WTC11 (cell line): ENCODE measurements around the gene TAF1D. TPM values are rescaled to one million over a fixed set of nuclear protein-coding genes. Genes with fewer than 3 reads are reported as not detected.
A peak's percentile ranks its signal among the peaks of the same experiment; 100 is the strongest.

Experiments used
- ATAC-seq: fragments of 200-7000 bp; cut with Tn5 transposase; 2 replicates; pipeline ENCODE4 v1.10.0; 2021; ENCODE audit warnings: mild to moderate bottlenecking, moderate library complexity
- CTCF ChIA-PET: fragments of 300-600 bp; sonication (Branson Sonifier 250); formaldehyde crosslinking; loops from one replicate; lab custom pipeline; 2021; ENCODE audit warnings: antibody characterized with exemption; lab: Charles Lee
- POLR2A ChIA-PET: fragments of 350-600 bp; sonication (Branson Sonifier 250); formaldehyde crosslinking; loops from one replicate; lab custom pipeline; 2021; ENCODE audit warnings: antibody characterized with exemption; lab: Charles Lee
- DNase-seq: peaks from one replicate; pipeline ENCODE4 v3.0.0; 2021; ENCODE audit warnings: low spot score
- H3K27ac Mint-ChIP-seq: 2 replicates; pipeline ENCODE4 v1.8.0; 2021; ENCODE audit warnings: mixed read lengths
- H3K27me3 Mint-ChIP-seq: 2 replicates; pipeline ENCODE4 v1.8.0; 2021; ENCODE audit warnings: low read depth, mild to moderate bottlenecking, moderate library complexity, mixed read lengths
- H3K36me3 Mint-ChIP-seq: 2 replicates; pipeline ENCODE4 v1.8.0; 2021; ENCODE audit warnings: mixed read lengths
- H3K4me1 Mint-ChIP-seq: 2 replicates; pipeline ENCODE4 v1.8.0; 2022; ENCODE audit warnings: mixed read lengths
- H3K4me3 Mint-ChIP-seq: 2 replicates; pipeline ENCODE4 v1.8.0; 2021; ENCODE audit warnings: mild to moderate bottlenecking, moderate library complexity, mixed read lengths
- H3K9me3 Mint-ChIP-seq: 2 replicates; pipeline ENCODE4 v1.8.0; 2021; ENCODE audit warnings: mixed read lengths
- ATF1 ChIP-seq: sonication (generic); formaldehyde crosslinking; IDR thresholded peaks from 2 replicates; pipeline ENCODE4 v1.8.1; 2023; ENCODE audit warnings: mild to moderate bottlenecking, moderate library complexity, missing genetic modification reagents
- EMX1 ChIP-seq: fragments of 250-450 bp; sonication (Bioruptor Pico); IDR thresholded peaks from 2 replicates; pipeline ENCODE4 v1.8.0; 2021; ENCODE audit warnings: mild to moderate bottlenecking
- ESRRA ChIP-seq: sonication (generic); formaldehyde crosslinking; IDR thresholded peaks from 2 replicates; pipeline ENCODE4 v1.8.1; 2022; ENCODE audit warnings: mild to moderate bottlenecking, missing genetic modification reagents, borderline replicate concordance
- GRHL2 ChIP-seq: fragments of 250-450 bp; sonication (Bioruptor Pico); IDR thresholded peaks from 2 replicates; pipeline ENCODE4 v1.8.0; 2022; ENCODE audit warnings: mild to moderate bottlenecking, moderate library complexity; ENCODE audit not compliant: insufficient replicate concordance, severe bottlenecking
- IRF2 ChIP-seq: sonication (generic); formaldehyde crosslinking; IDR thresholded peaks from 2 replicates; pipeline ENCODE4 v1.8.0; 2022; ENCODE audit warnings: low read depth, missing genetic modification reagents, borderline replicate concordance
- MAX ChIP-seq: sonication (generic); formaldehyde crosslinking; IDR thresholded peaks from 2 replicates; pipeline ENCODE4 v1.8.0; 2022; ENCODE audit warnings: mild to moderate bottlenecking, missing genetic modification reagents
- MLX ChIP-seq: sonication (generic); formaldehyde crosslinking; IDR thresholded peaks from 2 replicates; pipeline ENCODE4 v1.8.1; 2023; ENCODE audit warnings: mild to moderate bottlenecking, missing genetic modification reagents, moderate library complexity
- NFYB ChIP-seq: sonication (generic); formaldehyde crosslinking; conservative IDR thresholded peaks from 2 replicates; pipeline ENCODE4 v1.8.0; 2022; ENCODE audit warnings: low read depth, missing genetic modification reagents
- PREB ChIP-seq: sonication (generic); formaldehyde crosslinking; IDR thresholded peaks from 2 replicates; pipeline ENCODE4 v1.8.1; 2022; ENCODE audit warnings: mild to moderate bottlenecking, missing genetic modification reagents, moderate library complexity, borderline replicate concordance
- RORB ChIP-seq: fragments of 250-450 bp; sonication (Bioruptor Pico); IDR thresholded peaks from 2 replicates; pipeline ENCODE4 v1.9.0; 2021; ENCODE audit warnings: mild to moderate bottlenecking
- SMAD3 ChIP-seq: sonication (generic); formaldehyde crosslinking; IDR thresholded peaks from 2 replicates; pipeline ENCODE4 v1.8.0; 2022; ENCODE audit warnings: missing genetic modification reagents, mild to moderate bottlenecking, borderline replicate concordance
- SMAD4 ChIP-seq: sonication (generic); formaldehyde crosslinking; IDR thresholded peaks from 2 replicates; pipeline ENCODE4 v1.8.0; 2022; ENCODE audit warnings: mild to moderate bottlenecking, missing genetic modification reagents
- ZNF121 ChIP-seq: sonication (generic); formaldehyde crosslinking; IDR thresholded peaks from 2 replicates; pipeline ENCODE4 v1.8.0; 2023; ENCODE audit warnings: missing genetic modification reagents
- total RNA-seq: library from RNA; stranded (reverse); gene quantifications from 3 replicates; pipeline ENCODE4 v1.2.3, GENCODE V29; 2021
- TF ChIP-seq, protein P1 (sequence below): fragments of 250-450 bp; sonication (Bioruptor Pico); IDR thresholded peaks from 2 replicates; pipeline ENCODE4 v1.8.0; 2021; ENCODE audit warnings: mild to moderate bottlenecking
- TF ChIP-seq, protein P2 (sequence below): sonication (generic); formaldehyde crosslinking; IDR thresholded peaks from 2 replicates; pipeline ENCODE4 v1.8.1; 2023; ENCODE audit warnings: mild to moderate bottlenecking, missing genetic modification reagents
- TF ChIP-seq, protein P3 (sequence below): sonication (generic); formaldehyde crosslinking; conservative IDR thresholded peaks from 2 replicates; pipeline ENCODE4 v1.8.1; 2022; ENCODE audit warnings: mild to moderate bottlenecking, missing genetic modification reagents

Gene TAF1D
- total RNA-seq, 1 experiment from 2014 or later = 223 TPM

DNA sequence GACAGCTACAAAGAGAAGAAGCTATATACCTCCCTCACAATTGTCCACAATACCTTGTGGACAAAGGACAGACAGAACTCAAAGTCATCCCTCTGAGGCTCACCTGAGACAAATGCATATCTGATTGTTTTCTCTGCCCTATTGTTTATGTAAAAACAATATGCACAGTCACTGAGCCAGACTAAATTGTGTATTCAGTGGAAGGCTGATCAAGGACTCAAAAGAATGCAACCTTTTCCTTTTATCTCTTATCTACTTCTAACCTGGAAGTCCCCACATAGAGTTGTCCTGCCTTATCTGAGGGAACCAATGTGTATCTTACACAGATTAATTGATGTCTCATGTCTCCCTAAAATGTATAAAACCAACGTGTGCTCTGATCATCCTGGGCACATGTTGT lies 28.9 kb upstream of the TAF1D start:
- H3K27me3 Mint-ChIP-seq = no peaks in the 10 kb centered on the region; the same call in 1 of the 2 replicates

GRCh38 chr11:93767018-93767417 lies 25.7 kb upstream of the TAF1D start:
- no peak for TF ChIP-seq ESRRA (CRISPR knock-in tag)
- TF ChIP-seq EMX1 (CRISPR knock-in tag) = no peak
- TF ChIP-seq ZNF121 (CRISPR knock-in tag) = no peak
- no peak for TF ChIP-seq PREB
- TF ChIP-seq, protein P1, sequence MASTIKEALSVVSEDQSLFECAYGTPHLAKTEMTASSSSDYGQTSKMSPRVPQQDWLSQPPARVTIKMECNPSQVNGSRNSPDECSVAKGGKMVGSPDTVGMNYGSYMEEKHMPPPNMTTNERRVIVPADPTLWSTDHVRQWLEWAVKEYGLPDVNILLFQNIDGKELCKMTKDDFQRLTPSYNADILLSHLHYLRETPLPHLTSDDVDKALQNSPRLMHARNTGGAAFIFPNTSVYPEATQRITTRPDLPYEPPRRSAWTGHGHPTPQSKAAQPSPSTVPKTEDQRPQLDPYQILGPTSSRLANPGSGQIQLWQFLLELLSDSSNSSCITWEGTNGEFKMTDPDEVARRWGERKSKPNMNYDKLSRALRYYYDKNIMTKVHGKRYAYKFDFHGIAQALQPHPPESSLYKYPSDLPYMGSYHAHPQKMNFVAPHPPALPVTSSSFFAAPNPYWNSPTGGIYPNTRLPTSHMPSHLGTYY (CRISPR knock-in tag) = no peak
- H3K36me3 Mint-ChIP-seq = peaks cover 9% of the 10 kb centered on the region; the same call in 1 of the 2 replicates
- no peak overlapping the region for H3K27ac Mint-ChIP-seq
- peaks cover 23% of the 10 kb centered on the region for H3K9me3 Mint-ChIP-seq
- CTCF ChIA-PET = no interaction called here
- H3K27me3 Mint-ChIP-seq = no peaks in the 10 kb centered on the region; the same call in 1 of the 2 replicates
- H3K4me1 Mint-ChIP-seq = peaks cover 10% of the 10 kb centered on the region
- peak; percentile 43; the same call in 1 of the 2 replicates for ATAC-seq
- POLR2A ChIA-PET = no interaction called here
- no peak for DNase-seq
- H3K4me3 Mint-ChIP-seq = no peak overlapping the region

More for the DNA sequence above, 28.9 kb upstream of the TAF1D start:
- Mint-ChIP-seq H3K4me3 (no peak overlapping the region), H3K27ac (no peak overlapping the region), H3K9me3 (peaks cover 23% of the 10 kb centered on the region), H3K4me1 (peaks cover 12% of the 10 kb centered on the region), H3K36me3 (0 out of 2 replicates have a peak, but pooled peaks cover 5% of the 10 kb centered on the region)
- POLR2A ChIA-PET = no interaction called here
- no peak for ATAC-seq
- TF ChIP-seq GRHL2 (no peak), ATF1 (CRISPR knock-in tag) (no peak), SMAD4 (CRISPR knock-in tag) (no peak), SMAD3 (CRISPR knock-in tag) (no peak), MLX (CRISPR knock-in tag) (no peak), IRF2 (CRISPR knock-in tag) (no peak), NFYB (CRISPR knock-in tag) (no peak)
- TF ChIP-seq, protein P2, sequence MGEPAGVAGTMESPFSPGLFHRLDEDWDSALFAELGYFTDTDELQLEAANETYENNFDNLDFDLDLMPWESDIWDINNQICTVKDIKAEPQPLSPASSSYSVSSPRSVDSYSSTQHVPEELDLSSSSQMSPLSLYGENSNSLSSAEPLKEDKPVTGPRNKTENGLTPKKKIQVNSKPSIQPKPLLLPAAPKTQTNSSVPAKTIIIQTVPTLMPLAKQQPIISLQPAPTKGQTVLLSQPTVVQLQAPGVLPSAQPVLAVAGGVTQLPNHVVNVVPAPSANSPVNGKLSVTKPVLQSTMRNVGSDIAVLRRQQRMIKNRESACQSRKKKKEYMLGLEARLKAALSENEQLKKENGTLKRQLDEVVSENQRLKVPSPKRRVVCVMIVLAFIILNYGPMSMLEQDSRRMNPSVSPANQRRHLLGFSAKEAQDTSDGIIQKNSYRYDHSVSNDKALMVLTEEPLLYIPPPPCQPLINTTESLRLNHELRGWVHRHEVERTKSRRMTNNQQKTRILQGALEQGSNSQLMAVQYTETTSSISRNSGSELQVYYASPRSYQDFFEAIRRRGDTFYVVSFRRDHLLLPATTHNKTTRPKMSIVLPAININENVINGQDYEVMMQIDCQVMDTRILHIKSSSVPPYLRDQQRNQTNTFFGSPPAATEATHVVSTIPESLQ (CRISPR knock-in tag) = no peak
- TF ChIP-seq, protein P3, sequence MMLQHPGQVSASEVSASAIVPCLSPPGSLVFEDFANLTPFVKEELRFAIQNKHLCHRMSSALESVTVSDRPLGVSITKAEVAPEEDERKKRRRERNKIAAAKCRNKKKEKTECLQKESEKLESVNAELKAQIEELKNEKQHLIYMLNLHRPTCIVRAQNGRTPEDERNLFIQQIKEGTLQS (CRISPR knock-in tag) = no peak
- CTCF ChIA-PET = no interaction called here
- DNase-seq = no peak

DNA sequence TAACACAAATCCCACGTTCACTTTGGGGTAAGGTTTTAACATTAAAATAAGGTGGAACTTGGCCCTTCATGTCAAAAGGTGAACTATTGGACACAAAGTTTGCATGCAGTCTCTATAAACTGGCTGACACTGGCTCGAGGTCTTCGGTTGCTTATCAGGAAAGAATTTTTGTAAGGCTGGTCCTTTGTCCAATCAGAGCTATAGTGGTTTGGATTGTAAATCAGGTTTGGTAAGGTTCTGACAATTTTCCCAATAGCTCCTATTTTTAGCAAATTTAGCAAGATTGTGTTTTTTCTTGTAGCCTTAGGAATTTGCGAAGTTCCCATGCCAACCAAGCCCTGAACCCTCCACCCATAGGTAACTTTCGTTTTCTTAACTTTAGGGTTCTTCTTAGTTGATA lies 25.2 kb upstream of the TAF1D start:
- H3K4me1 Mint-ChIP-seq = peaks cover 10% of the 10 kb centered on the region
- no peak overlapping the region for H3K4me3 Mint-ChIP-seq
- ChIA-PET CTCF (no interaction called here), POLR2A (interaction anchor here (1.2 kb wide), 1 partner anchor 18 kb away, joined by 4 read pairs; the partner anchor contains the start of gene MED17)
- H3K27ac Mint-ChIP-seq = no peak overlapping the region
- ATAC-seq = no peak
- H3K9me3 Mint-ChIP-seq = peaks cover 23% of the 10 kb centered on the region
- no peak for TF ChIP-seq RORB (CRISPR knock-in tag)
- TF ChIP-seq, protein P2 (CRISPR knock-in tag) = no peak
- TF ChIP-seq MAX (CRISPR knock-in tag) = no peak
- TF ChIP-seq, all 79 proteins: peak for 0
- peaks cover 9% of the 10 kb centered on the region; the same call in 1 of the 2 replicates for H3K36me3 Mint-ChIP-seq
- H3K27me3 Mint-ChIP-seq = no peaks in the 10 kb centered on the region; the same call in 1 of the 2 replicates
- no peak for DNase-seq
